HEK293T (cell line): ENCODE measurements around the gene EVI5L.

Experiments used
- CTBP1 ChIP-seq: fragments of 450-650 bp; IDR thresholded peaks from 2 replicates; pipeline ENCODE4 v1.6.1; 2016; ENCODE audit warnings: borderline replicate concordance
- ELF4 ChIP-seq: fragments of 450-650 bp; IDR thresholded peaks from 2 replicates; pipeline ENCODE4 v1.6.1; 2017; ENCODE audit warnings: antibody characterized with exemption
- FOXA1 ChIP-seq: fragments of 450-650 bp; IDR thresholded peaks from 2 replicates; pipeline ENCODE4 v1.6.1; 2016; ENCODE audit warnings: mild to moderate bottlenecking
- FOXM1 ChIP-seq: fragments of 450-650 bp; IDR thresholded peaks from 2 replicates; pipeline ENCODE4 v1.6.1; 2017; ENCODE audit warnings: mild to moderate bottlenecking, borderline replicate concordance
- HDGF ChIP-seq: fragments of 450-650 bp; IDR thresholded peaks from 2 replicates; pipeline ENCODE4 v1.6.1; 2017; ENCODE audit warnings: antibody characterized with exemption, borderline replicate concordance
- L3MBTL2 ChIP-seq: fragments of 450-650 bp; conservative IDR thresholded peaks from 2 replicates; pipeline ENCODE4 v1.6.1; 2016; ENCODE audit warnings: mild to moderate bottlenecking
- NFRKB ChIP-seq: fragments of 450-650 bp; IDR thresholded peaks from 2 replicates; pipeline ENCODE4 v1.6.1; 2016; ENCODE audit warnings: mild to moderate bottlenecking, moderate library complexity
- SUZ12 ChIP-seq: fragments of 450-650 bp; IDR thresholded peaks from 2 replicates; pipeline ENCODE4 v1.6.1; 2016; ENCODE audit warnings: mild to moderate bottlenecking

- TF ChIP-seq CTBP1, result no peak
- no peak for TF ChIP-seq FOXA1
- no peak for TF ChIP-seq HDGF
- no peak for TF ChIP-seq L3MBTL2
- TF ChIP-seq NFRKB, result no peak
- no peak for TF ChIP-seq SUZ12
- no peak for TF ChIP-seq FOXM1
- no peak for TF ChIP-seq ELF4
Observed at GRCh38 chr19:7864690-7865074, 34.7 kb downstream of the EVI5L start.
